ENCODE data around the gene GALNT7.

Gene GALNT7

DNA sequence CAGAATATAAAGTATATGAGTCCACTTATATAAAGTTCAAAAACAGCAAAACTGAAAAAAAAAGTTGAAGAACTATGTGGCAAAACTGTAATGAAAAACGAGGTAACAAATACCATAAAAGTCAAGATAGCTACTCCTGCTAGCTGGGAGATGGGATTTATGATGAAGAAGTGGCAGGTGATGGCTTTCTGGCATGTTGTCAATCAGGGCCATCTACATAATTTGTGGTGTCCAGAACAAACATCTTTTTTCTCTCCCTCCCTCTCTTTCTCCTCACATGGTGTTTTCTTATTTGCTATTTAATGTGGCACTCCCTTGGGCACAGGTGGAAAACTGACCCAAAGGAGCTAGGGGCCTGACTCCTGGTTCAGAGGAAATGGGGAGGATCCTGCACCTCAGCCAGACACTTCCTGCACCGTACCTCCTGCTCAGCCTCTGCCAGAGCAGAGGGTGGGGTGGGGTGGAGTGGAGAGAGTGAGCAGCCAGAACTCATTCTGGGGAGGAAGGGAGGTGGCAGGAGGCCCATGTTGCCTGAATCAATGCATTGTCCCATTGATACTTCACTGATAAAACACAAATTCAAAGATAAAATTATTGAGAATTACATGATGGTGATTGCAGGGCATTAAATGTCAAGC, 196.9 kb downstream of the GALNT7 start:
- peak; percentile 5 for DNase-seq

DNA sequence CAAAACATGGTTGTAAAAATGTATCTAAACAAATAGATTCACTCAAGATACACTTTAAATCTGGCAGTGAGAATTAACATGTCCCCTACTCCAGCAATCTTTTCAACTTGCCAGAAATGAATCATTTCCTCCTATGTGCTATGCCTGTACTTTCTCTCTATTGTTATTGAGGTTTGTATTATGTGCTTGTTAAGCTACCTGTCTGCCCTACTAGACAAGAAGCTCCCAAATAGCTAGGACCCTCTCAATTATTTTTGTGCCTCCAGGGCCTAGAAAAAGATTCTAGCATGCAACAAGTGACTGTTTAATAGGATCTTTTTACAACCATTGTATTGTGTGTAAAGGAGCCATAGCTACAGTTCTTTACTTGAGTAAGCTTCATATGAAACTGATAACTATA, 198.7 kb downstream of the GALNT7 start:
- peak; percentile 66 for DNase-seq

GRCh38 chr4:173367946-173368345, 199.3 kb downstream of the GALNT7 start:
- peak; percentile 12 for DNase-seq

GRCh38 chr4:173370130-173370476, 201.5 kb downstream of the GALNT7 start:
- DNase-seq: no peak

DNA sequence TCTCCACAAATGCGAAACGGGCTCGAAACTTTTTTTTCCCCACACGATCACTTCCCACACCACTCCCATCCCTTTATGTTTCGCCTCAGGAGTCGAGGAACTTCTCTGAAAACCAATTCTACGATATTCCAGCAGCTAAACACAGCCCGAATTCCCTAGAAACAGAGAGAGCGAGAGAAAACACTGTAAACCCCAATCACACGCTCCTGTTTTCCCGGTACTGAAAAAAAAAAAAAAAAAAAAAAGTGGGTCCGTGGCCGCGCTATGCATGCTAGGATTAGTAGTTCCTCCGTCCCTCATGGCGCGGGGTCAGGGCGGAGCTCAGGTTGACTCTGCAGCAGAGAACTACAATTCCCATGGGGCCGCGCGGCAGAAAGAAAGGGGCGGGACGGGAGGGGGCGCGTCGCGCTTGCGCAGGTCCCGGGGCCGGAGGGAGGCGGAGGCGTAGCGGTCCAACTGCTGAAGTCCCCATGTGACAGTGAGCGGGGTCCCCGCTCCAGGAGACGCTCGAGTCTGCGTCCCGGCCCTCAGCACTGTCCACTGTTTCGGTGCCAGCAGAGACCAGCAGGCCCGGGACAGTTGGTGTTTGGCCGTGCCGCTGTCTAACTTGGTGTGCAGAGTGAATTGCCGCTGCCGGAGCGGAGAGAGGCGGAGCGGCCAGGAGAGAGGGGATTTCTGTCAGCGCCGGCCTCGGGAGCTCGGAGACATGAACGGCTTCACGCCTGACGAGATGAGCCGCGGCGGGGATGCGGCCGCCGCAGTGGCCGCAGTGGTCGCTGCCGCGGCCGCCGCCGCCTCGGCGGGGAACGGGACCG, 202.1 kb downstream of the GALNT7 start, which contains the start of gene SAP30:
TSS of gene SAP30 (plus strand) at position 478 of the 815 bp plus-strand sequence. CDS start at position 707, 229 bp downstream.
- peak; percentile 97 for DNase-seq

GRCh38 chr4:173371292-173372192, 202.9 kb downstream of the GALNT7 start:
- peak; percentile 46 for DNase-seq

Measured in activated CD4-positive, alpha-beta T cell treated with anti-CD3 and anti-CD28 coated beads, Interleukin-2, amount 50 U/mL, for 16 hours (primary cell).